Measurements from ENCODE around the gene LRBA. TPM values are rescaled to one million over a fixed set of nuclear protein-coding genes. Genes with fewer than 3 reads are reported as not detected.

Gene LRBA
- total RNA-seq, 1 donor from 2014 or later = 46.2 TPM

DNA sequence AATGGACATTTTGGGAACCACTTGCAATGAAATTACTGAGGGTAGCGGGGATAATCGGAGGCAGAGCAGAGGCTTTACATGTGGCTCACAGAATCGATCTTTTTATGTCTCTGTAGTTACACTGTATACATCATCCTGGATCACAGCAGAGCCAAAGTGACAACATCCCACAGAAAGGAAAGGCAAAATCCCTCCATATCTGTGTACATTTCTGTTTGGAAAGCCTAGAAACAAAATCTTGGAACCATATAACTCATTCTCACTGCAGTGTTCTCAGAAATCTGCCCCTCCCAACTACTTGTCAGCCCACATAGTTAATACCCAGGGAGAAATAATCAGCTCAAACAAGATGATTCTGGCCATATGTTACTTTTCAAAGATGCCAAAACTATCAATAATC, 725.2 kb downstream of the LRBA start:
- intact Hi-C loops (cut with DNase I) = no loop called here
- DNase-seq = no peak

DNA sequence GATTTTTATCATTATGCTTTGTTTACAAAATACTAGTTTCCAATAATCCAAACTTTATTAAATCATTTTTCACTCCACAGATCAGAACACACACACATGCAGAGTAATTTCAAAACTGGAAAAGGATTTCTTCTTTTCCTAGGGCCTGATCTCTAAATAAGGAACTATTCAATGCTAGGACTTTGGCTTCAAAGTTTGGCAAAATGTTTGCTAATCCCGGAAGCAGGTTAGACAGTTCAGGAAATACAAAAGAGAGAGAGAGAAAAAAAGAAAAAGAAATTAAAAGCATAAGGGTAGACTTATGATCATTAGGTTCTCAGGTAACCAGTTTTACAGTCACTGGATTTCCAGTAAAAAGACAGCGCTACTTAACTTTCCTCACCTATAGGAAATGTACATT, 725.9 kb downstream of the LRBA start:
- no peaks in the 10 kb centered on the region for H3K4me1 ChIP-seq
- H3K4me3 ChIP-seq = no peak overlapping the region
- ATAC-seq (no peak), DNase-seq (no peak)
- H3K27ac ChIP-seq = no peak overlapping the region
- no peaks in the 10 kb centered on the region for H3K27me3 ChIP-seq (ENCODE audit: low read depth)
- H3K9me3 ChIP-seq = no peaks in the 10 kb centered on the region
- intact Hi-C loops (cut with DNase I) = no loop called here
- TF ChIP-seq, protein P1, sequence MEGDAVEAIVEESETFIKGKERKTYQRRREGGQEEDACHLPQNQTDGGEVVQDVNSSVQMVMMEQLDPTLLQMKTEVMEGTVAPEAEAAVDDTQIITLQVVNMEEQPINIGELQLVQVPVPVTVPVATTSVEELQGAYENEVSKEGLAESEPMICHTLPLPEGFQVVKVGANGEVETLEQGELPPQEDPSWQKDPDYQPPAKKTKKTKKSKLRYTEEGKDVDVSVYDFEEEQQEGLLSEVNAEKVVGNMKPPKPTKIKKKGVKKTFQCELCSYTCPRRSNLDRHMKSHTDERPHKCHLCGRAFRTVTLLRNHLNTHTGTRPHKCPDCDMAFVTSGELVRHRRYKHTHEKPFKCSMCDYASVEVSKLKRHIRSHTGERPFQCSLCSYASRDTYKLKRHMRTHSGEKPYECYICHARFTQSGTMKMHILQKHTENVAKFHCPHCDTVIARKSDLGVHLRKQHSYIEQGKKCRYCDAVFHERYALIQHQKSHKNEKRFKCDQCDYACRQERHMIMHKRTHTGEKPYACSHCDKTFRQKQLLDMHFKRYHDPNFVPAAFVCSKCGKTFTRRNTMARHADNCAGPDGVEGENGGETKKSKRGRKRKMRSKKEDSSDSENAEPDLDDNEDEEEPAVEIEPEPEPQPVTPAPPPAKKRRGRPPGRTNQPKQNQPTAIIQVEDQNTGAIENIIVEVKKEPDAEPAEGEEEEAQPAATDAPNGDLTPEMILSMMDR (IDR thresholded peaks at IDR 0.05) = no peak
- H3K36me3 ChIP-seq = no peaks in the 10 kb centered on the region

More for the DNA sequence above, 725.2 kb downstream of the LRBA start:
- no peak for ATAC-seq
- H3K4me1 ChIP-seq = no peaks in the 10 kb centered on the region
- H3K4me3 ChIP-seq = no peak overlapping the region
- H3K27ac ChIP-seq = no peak overlapping the region
- no peaks in the 10 kb centered on the region for H3K27me3 ChIP-seq (ENCODE audit: low read depth)
- no peaks in the 10 kb centered on the region for H3K9me3 ChIP-seq
- no peaks in the 10 kb centered on the region for H3K36me3 ChIP-seq
- TF ChIP-seq, protein P1 (IDR thresholded peaks at IDR 0.05) = no peak

DNA sequence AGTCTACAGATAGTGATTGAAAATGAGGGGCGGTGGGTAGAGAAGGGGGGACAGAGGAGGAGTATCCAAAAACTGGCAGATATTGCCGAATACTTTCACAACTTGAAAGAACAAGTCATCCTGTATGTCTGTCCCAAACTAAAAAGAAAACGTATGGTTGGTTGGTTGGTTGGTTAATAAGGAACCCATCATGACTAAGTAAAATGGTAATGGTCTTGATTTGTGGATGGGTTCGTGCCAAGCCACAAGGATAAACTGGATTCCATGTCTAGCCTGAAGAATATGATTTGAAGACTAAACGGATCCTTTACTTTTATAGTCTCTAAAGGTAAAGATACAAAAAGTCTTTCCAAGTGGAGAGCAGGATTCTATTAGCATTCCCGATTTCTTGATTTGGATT, 728.4 kb downstream of the LRBA start:
- intact Hi-C loops (cut with DNase I) = no loop called here
- Histone ChIP-seq H3K27ac (no peak overlapping the region), H3K4me1 (no peaks in the 10 kb centered on the region), H3K36me3 (peaks cover 18% of the 10 kb centered on the region), H3K27me3 (ENCODE audit: low read depth) (no peaks in the 10 kb centered on the region), H3K9me3 (no peaks in the 10 kb centered on the region), H3K4me3 (no peak overlapping the region)
- DNase-seq = no peak
- no peak for ATAC-seq
- TF ChIP-seq, protein P1 (IDR thresholded peaks at IDR 0.05) = no peak

DNA sequence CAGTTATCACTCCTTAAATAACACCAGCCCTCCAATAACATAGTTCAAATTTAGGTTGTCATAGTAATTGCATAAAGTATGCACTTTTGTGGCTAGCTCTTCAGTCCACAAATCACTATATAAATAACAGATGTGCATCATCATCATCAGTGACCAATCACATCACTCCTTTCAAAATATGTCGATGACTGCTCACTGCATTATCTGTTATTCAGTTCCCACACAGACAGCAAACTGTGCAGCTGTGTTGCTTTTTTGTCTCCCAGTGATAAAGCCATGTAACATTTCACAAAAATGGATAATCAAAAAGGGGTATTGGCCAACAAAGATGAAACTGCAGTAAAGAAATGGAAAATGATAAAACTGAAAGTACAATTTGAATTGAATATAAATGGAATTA, 731.4 kb downstream of the LRBA start:
- Histone ChIP-seq H3K9me3 (no peaks in the 10 kb centered on the region), H3K36me3 (peaks cover 29% of the 10 kb centered on the region), H3K27ac (no peak overlapping the region), H3K27me3 (ENCODE audit: low read depth) (no peaks in the 10 kb centered on the region), H3K4me3 (no peak overlapping the region), H3K4me1 (no peaks in the 10 kb centered on the region)
- DNase-seq (no peak), ATAC-seq (no peak)
- TF ChIP-seq, protein P1 (IDR thresholded peaks at IDR 0.05) = no peak
- intact Hi-C loops (cut with DNase I) = no loop called here

DNA sequence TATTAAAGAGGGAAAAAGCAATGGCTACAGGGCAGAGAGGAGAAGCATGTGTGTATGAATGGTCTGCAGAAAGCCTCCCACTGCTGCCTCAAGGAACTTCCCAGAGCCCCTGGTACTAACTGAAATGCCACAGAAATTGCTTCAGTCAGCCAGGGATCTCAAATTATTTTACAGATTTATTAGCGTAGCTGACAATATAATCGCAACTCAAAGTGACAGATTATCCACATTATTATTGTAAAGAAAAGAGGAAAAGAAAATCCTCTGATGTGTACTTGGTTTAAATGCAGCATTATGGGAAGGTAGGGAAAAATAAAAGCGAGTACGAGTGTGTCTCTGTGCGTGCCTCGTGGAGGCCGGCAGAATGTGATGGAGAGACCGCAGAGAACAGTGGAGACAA, 734.1 kb downstream of the LRBA start:
- intact Hi-C loops (cut with DNase I) = no loop called here
- ATAC-seq (no peak), DNase-seq (no peak)
- Histone ChIP-seq H3K36me3 (peaks cover 29% of the 10 kb centered on the region), H3K4me1 (no peaks in the 10 kb centered on the region), H3K27ac (no peak overlapping the region), H3K9me3 (no peaks in the 10 kb centered on the region), H3K27me3 (ENCODE audit: low read depth) (no peaks in the 10 kb centered on the region), H3K4me3 (no peak overlapping the region)
- TF ChIP-seq, protein P1 (IDR thresholded peaks at IDR 0.05) = no peak

All from lower lobe of right lung (tissue), 2 donors.